Brain microvascular endothelial cell (primary cell): ENCODE measurements around the gene ANTXR1.

Experiments
- DNase-seq: peaks from one replicate; pipeline ENCODE4 v3.0.0-alpha.2; 2020
- H3K27ac ChIP-seq: fragments of 250-450 bp; sonication (Bioruptor Pico); 2 replicates; pipeline ENCODE4 v1.5.1; 2020; ENCODE audit warnings: mild to moderate bottlenecking, moderate library complexity
- H3K27me3 ChIP-seq: fragments of 250-450 bp; sonication (Bioruptor Pico); replicated peaks from 2 replicates; pipeline ENCODE4 v1.5.1; 2020; ENCODE audit warnings: mild to moderate bottlenecking
- H3K36me3 ChIP-seq: fragments of 250-450 bp; sonication (Bioruptor Pico); replicated peaks from 2 replicates; pipeline ENCODE4 v1.5.1; 2020; ENCODE audit warnings: mild to moderate bottlenecking
- H3K4me3 ChIP-seq: 2 replicates; pipeline ENCODE4 v1.5.1; 2011; ENCODE audit warnings: low read depth, mild to moderate bottlenecking, control low read depth, low read length, moderate library complexity
- CTCF ChIP-seq: IDR thresholded peaks from 2 replicates; pipeline ENCODE4 v1.5.1; 2011; ENCODE audit warnings: low read depth, mild to moderate bottlenecking, moderate library complexity, low read length, control low read depth, inconsistent platforms; ENCODE audit errors: missing control alignments
- in situ Hi-C: cut with HindIII; loops from 2 replicates; pipeline ENCODE4 v1.10.0; 2017; ENCODE audit warnings: low sequenced_read_pairs, low pct_ligation_motif_present

The ANTXR1 gene

DNA sequence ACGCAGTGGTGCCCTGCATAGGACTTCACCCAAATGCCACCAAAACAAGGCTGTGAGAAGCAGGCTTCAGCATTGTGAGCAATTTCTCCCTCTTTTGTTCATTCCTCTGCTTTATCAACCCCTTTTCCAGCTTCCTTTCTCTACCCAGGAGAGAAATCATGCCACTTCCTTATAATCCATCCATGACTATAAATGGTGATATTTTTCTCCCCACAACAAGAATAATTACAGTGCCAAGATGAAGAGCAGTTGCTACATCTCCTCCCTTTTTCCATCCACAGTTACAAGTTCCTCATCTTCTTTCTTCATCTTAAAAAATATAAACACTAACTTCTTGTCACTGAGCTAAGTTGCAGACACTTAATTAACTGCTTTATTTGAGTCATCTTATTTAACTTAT, 167.2 kb downstream of the ANTXR1 start:
- Histone ChIP-seq H3K4me3 (no peak overlapping the region), H3K27ac (no peak overlapping the region), H3K36me3 (peaks cover 2% of the 10 kb centered on the region), H3K27me3 (no peaks in the 10 kb centered on the region)
- TF ChIP-seq CTCF, result no peak
- in situ Hi-C loops, result no loop called here
- DNase-seq, result no peak

DNA sequence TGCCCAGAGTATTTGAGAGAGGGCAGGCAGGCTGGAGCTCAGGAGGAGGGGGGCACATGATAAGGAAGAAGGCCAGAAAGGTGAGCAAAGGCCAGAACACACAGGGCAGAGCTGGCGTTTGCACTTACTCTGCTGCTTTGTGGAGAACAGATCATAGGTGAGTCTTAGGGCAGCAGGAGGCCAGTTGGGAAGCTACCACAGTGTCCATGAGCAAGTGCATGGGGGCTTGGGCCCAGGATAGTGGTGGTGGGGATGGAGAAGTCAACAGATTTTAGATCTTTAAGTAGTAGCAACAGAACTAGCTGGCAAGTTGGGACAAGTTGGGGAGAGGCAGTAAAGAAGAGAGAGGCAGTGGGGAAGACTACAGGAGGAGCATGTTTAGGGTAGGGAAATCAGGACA, 168.0 kb downstream of the ANTXR1 start:
- in situ Hi-C loops, result no loop called here
- H3K27me3 ChIP-seq, result no peaks in the 10 kb centered on the region
- peaks cover 2% of the 10 kb centered on the region for H3K36me3 ChIP-seq
- H3K4me3 ChIP-seq, result no peak overlapping the region
- no peak for DNase-seq
- TF ChIP-seq CTCF, result no peak
- H3K27ac ChIP-seq, result no peak overlapping the region

DNA sequence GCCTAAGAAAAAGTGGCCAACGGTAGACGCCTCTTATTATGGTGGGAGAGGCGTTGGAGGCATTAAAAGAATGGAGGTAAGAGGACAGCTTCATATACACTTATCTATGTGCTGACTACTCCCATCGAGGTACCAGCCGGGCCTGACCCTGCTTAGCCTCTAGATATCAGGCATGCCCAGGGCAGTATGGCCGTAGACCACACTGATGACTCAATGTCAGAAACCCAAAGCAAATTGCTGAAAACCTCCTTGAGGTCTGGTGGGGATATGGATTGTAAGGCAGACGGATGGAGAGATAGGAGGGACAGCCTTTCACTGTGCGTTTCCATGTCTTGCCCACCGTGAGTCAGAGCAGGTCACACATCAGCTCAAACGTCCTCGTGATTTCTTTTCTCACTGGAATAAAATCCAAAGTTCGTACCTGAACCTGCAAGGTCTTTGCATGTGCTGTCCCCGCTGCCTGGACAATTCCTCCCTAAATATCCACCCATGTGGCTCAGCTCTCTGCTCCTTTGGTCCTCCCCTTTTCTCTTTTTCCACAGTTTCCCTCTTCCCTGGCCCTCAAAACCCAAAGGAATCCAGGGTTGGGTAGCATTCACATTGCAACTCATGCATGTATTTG, 168.9 kb downstream of the ANTXR1 start:
- no peak for TF ChIP-seq CTCF
- Histone ChIP-seq H3K4me3 (no peak overlapping the region), H3K27me3 (no peaks in the 10 kb centered on the region), H3K36me3 (peaks cover 2% of the 10 kb centered on the region), H3K27ac (no peak overlapping the region)
- in situ Hi-C loops, result no loop called here
- no peak for DNase-seq

DNA sequence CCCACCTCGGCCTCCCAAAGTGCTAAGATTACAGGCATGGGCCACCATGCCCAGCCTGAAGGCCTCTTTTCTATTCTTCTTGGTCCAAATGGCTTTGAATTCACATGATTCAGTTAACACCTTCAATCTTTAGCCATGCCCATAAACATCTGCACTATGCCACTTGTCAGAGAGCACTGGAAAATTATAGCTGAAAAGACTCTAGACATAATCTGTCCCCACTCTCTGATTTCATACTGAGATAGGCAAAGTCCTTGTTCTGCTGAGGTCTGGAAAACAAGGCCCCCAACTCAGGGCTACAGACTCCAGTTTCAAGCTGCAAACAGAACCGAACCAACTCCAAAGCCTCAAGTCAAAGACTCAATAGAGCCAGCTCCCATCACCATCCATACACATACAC, 170.7 kb downstream of the ANTXR1 start:
- H3K27me3 ChIP-seq, result no peaks in the 10 kb centered on the region
- H3K4me3 ChIP-seq, result no peak overlapping the region
- in situ Hi-C loops, result no loop called here
- no peak overlapping the region for H3K27ac ChIP-seq
- TF ChIP-seq CTCF, result no peak
- no peak for DNase-seq
- peaks cover 2% of the 10 kb centered on the region for H3K36me3 ChIP-seq

GRCh38 chr2:69184224-69184623, 171.2 kb downstream of the ANTXR1 start:
- in situ Hi-C loops, result no loop called here
- no peak for TF ChIP-seq CTCF
- H3K27ac ChIP-seq, result no peak overlapping the region
- H3K36me3 ChIP-seq, result peaks cover 2% of the 10 kb centered on the region
- H3K4me3 ChIP-seq, result no peak overlapping the region
- H3K27me3 ChIP-seq, result no peaks in the 10 kb centered on the region
- DNase-seq, result no peak

GRCh38 chr2:69185807-69186206, 172.8 kb downstream of the ANTXR1 start:
- TF ChIP-seq CTCF, result no peak
- Histone ChIP-seq H3K4me3 (no peak overlapping the region), H3K36me3 (peaks cover 2% of the 10 kb centered on the region), H3K27me3 (no peaks in the 10 kb centered on the region), H3K27ac (no peak overlapping the region)
- peak; percentile 49 for DNase-seq
- in situ Hi-C loops, result no loop called here
